ENCODE data around the gene PARL. TPM values are rescaled to one million over a fixed set of nuclear protein-coding genes. Genes with fewer than 3 reads are reported as not detected.

Gene PARL
- total and polyA plus RNA-seq, 2 of the 8 experiments (the other 6 are each of a cell fraction or from before 2014, with no cell fraction given): 62.7 to 85.0 TPM

DNA sequence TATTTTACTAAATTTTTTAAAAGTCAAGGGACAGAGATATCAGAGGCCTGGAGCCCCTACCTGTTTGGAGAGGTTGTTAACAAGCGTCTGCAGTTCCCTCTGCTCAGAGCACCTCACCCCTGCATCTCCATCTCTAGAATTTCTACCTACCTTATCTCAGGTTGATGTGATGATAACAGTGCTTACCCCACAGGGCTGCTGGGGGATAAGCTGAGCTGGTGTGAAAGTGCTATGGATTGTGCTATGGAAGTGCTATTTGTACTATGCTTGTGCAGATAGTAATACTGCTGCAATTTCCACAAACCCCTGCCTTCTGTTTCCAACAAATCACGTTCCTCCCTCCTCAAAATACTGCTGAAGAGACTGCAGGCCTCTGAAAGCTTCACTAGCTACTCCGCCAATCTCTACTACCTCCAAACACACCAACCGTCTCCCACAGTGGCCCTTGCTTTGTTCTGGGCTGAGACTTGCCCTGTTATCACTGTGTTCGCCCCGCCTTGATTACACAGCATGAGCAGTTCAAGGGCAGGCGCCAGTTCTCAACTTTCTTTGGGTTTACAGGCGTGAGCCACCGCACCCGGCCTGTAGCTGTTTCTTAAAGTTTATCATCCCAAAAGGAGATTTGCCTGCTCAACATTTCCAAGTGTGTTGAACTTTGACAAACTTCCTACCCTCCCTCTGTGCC is 28.4 kb upstream of the PARL start:
- H3K4me2 ChIP-seq (ENCODE audit: insufficient read depth in 1 of 2, low read depth in 2 of 2, low read length in 2 of 2): no peak overlapping the region
- H2BK20ac ChIP-seq (ENCODE audit: low read length): no peak overlapping the region
- no peak overlapping the region for H3K18ac ChIP-seq (ENCODE audit: extremely low read depth, low read length)
- no peaks in the 10 kb centered on the region for H3K27me3 ChIP-seq (replicated peaks in 1 of 4; ENCODE audit: control insufficient read depth in 3 of 4, extremely low read depth in 1 of 4, insufficient read depth in 3 of 4, low read length in 3 of 4)
- H3K56ac ChIP-seq (replicated peaks; ENCODE audit: insufficient read length, low read depth, low read length): no peak overlapping the region
- H3K9ac ChIP-seq (replicated peaks in 1 of 4; ENCODE audit: extremely low read depth in 1 of 4, low read depth in 3 of 4, low read length in 3 of 4): no peak overlapping the region
- FAIRE-seq: no peak
- H3K36me3 ChIP-seq (ENCODE audit: control insufficient read depth in 2 of 4, insufficient read depth in 4 of 4, low read length in 3 of 4): no peaks in the 10 kb centered on the region
- H2BK15ac ChIP-seq (ENCODE audit: low read length): no peak overlapping the region
- H4K20me1 ChIP-seq (replicated peaks in 1 of 2; ENCODE audit: control insufficient read depth in 1 of 2, insufficient read depth in 2 of 2, low read length in 2 of 2): no peaks in the 10 kb centered on the region
- ChIA-PET CTCF (ENCODE audit: partially characterized antibody) (interaction anchor here (1.5 to 4.3 kb wide), 3 partner anchors 9 to 29 kb away, joined by 3 to 29 read pairs (median 28); partner anchors contain the start of gene PARL), POLR2A (ENCODE audit: partially characterized antibody) (interaction anchor here (1.1 kb wide), 1 partner anchor 26 kb away, joined by 3 read pairs; no protein-coding TSS in a partner anchor)
- H4K8ac ChIP-seq (ENCODE audit: extremely low read depth, insufficient read depth, low read length): no peak overlapping the region
- no peaks in the 10 kb centered on the region for H3K23me2 ChIP-seq (ENCODE audit: low read depth, low read length)
- H3K4ac ChIP-seq (replicated peaks; ENCODE audit: insufficient read length, low read depth, low read length): no peak overlapping the region
- no peak overlapping the region for H2AK5ac ChIP-seq (ENCODE audit: low read depth, low read length)
- H3K79me2 ChIP-seq (ENCODE audit: control insufficient read depth in 1 of 2, insufficient read depth in 2 of 2, low read length in 2 of 2): no peaks in the 10 kb centered on the region
- no peak overlapping the region for H3K23ac ChIP-seq (ENCODE audit: insufficient read length)
- H2BK5ac ChIP-seq (ENCODE audit: low read depth, low read length): no peak overlapping the region
- H3K79me1 ChIP-seq (ENCODE audit: low read depth, low read length): no peaks in the 10 kb centered on the region
- H3K14ac ChIP-seq (ENCODE audit: insufficient read length): no peak overlapping the region
- no peak overlapping the region for H2AFZ ChIP-seq (ENCODE audit: low read length)
- H3K4me1 ChIP-seq (replicated peaks in 1 of 4; ENCODE audit: control insufficient read depth in 3 of 4, insufficient read depth in 4 of 4, low read length in 3 of 4): peaks cover 0 to 10% (median 0%) of the 10 kb centered on the region in 4 experiments; a peak in 2 of 7 replicates
- TF ChIP-seq, protein P1, sequence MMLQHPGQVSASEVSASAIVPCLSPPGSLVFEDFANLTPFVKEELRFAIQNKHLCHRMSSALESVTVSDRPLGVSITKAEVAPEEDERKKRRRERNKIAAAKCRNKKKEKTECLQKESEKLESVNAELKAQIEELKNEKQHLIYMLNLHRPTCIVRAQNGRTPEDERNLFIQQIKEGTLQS (IDR thresholded peaks at IDR 0.05; ENCODE audit: insufficient read depth, low read depth, low read length): no peak
- TF ChIP-seq SIN3A (conservative IDR thresholded peaks at IDR 0.05 in 1 of 2, IDR thresholded peaks at IDR 0.05 in 1 of 2; ENCODE audit: low read depth in 1 of 2, low read length in 2 of 2): no peak
- no peak for TF ChIP-seq SIX5 (IDR thresholded peaks at IDR 0.05; ENCODE audit: low read depth, low read length)
- no peak overlapping the region for H3K27ac ChIP-seq (ENCODE audit: low read depth, low read length)
- 90% methylated on average over 10 of the region's 10 CpGs; no CpG with 5 or more reads in 1 of the 2 experiments for WGBS, 2 experiments (ENCODE audit: extremely low coverage in 1 of 2, insufficient coverage in 1 of 2, insufficient read length in 1 of 2, insufficient replicate concordance in 2 of 2, low coverage in 1 of 2, low lambda C conversion rate in 2 of 2, missing lambda C conversion rate in 1 of 2)
- H2BK12ac ChIP-seq (ENCODE audit: low read depth, low read length): no peak overlapping the region
- no peak overlapping the region for H3K4me3 ChIP-seq (ENCODE audit: extremely low read depth in 1 of 4, insufficient read depth in 2 of 4, low read depth in 3 of 4, low read length in 4 of 4)
- no peak overlapping the region for H4K5ac ChIP-seq (ENCODE audit: insufficient read length, low read depth, low read length)
- no peak for DNase-seq (ENCODE audit: low read depth in 1 of 2, low spot score in 2 of 2)
- no peaks in the 10 kb centered on the region for H3K9me3 ChIP-seq (ENCODE audit: insufficient read depth in 2 of 2, low read depth in 1 of 2, low read length in 1 of 2)
- H4K91ac ChIP-seq (replicated peaks; ENCODE audit: insufficient read length, low read length): no peak overlapping the region
- no peak overlapping the region for H2BK120ac ChIP-seq (replicated peaks; ENCODE audit: low read depth, low read length)

Measured in H1 (cell line).